Endothelial cell of umbilical vein (primary cell): Measurements from ENCODE around the gene GULP1. TPM values are rescaled to one million over a fixed set of nuclear protein-coding genes. Genes with fewer than 3 reads are reported as not detected.
A peak's percentile ranks its signal among the peaks of the same experiment; 100 is the strongest.

Experiments used
- BruUV-seq: library from RNA; stranded (reverse); fragments of 400-500 nt; replicated peaks from 2 replicates; lab custom pipeline; 2021; lab: Mats Ljungman, UMichigan
- CTCF ChIA-PET: fragments of 300-600, 350-600 bp; sonication (Branson Sonifier 250); formaldehyde crosslinking; loops from one replicate; lab custom pipeline; 2021; ENCODE audit warnings: antibody characterized with exemption, inconsistent platforms; lab: Charles Lee
- POLR2A ChIA-PET: fragments of 300-600, 350-600 bp; sonication (Branson Sonifier 250); formaldehyde crosslinking; loops from one replicate; lab custom pipeline; 2021; ENCODE audit warnings: antibody characterized with exemption, inconsistent platforms; lab: Charles Lee
- DNase-seq: peaks from one replicate; pipeline ENCODE4 v3.0.0-alpha.2; 2011; ENCODE audit warnings: low read depth, low spot score
- FAIRE-seq: peaks from 2 replicates; lab custom pipeline; 2011; peaks lifted over from hg19 to GRCh38; lab: Jason Lieb, UNC
- H2AFZ ChIP-seq: 2 replicates; pipeline ENCODE4 v1.6.0; 2012; ENCODE audit warnings: low read depth, low read length, control low read depth, inconsistent platforms
- H3K27ac ChIP-seq: 2 replicates; pipeline ENCODE4 v1.5.1; 2011; ENCODE audit warnings: low read depth, mild to moderate bottlenecking, control low read depth, low read length, moderate library complexity; ENCODE audit not compliant: insufficient read depth
- H3K27me3 ChIP-seq, 2 experiments: 2 replicates each; pipeline versions ENCODE4 v1.6.0 to v1.6.1; 2011; ENCODE audit warnings: low read length in 2 of 2, mixed read lengths in 1 of 2; ENCODE audit not compliant: control insufficient read depth in 2 of 2, insufficient read depth in 2 of 2
- H3K36me3 ChIP-seq, 2 experiments: 2 replicates in 1 of 2; 3 replicates in 1 of 2; pipeline ENCODE4 v1.5.1; 2011; ENCODE audit warnings: low read length in 2 of 2, mild to moderate bottlenecking in 1 of 2, moderate library complexity in 1 of 2; ENCODE audit not compliant: control insufficient read depth in 2 of 2, insufficient read depth in 2 of 2; ENCODE audit errors: extremely low read depth in 1 of 2
- H3K4me1 ChIP-seq: 3 replicates; pipeline ENCODE4 v1.5.1; 2011; ENCODE audit warnings: mild to moderate bottlenecking, low read length; ENCODE audit not compliant: control insufficient read depth, insufficient read depth; ENCODE audit errors: extremely low read depth
- H3K4me2 ChIP-seq: 2 replicates; pipeline ENCODE4 v1.6.1; 2011; ENCODE audit warnings: low read length, control low read depth, mixed read lengths; ENCODE audit not compliant: insufficient read depth
- H3K4me3 ChIP-seq, 3 experiments: fragments of 200-600 bp in 1 of 3; sonication (generic), shearing (Covaris generic) in 1 of 3; replicated peaks in 1 of 3; 2 replicates each; pipeline ENCODE4 v1.5.1; 2011 to 2016; ENCODE audit warnings: control low read depth in 3 of 3, low read length in 3 of 3, mild to moderate bottlenecking in 2 of 3, inconsistent platforms in 1 of 3, low read depth in 1 of 3, moderate library complexity in 1 of 3; ENCODE audit not compliant: insufficient read depth in 1 of 3
- H3K79me2 ChIP-seq: 2 replicates; pipeline ENCODE4 v1.6.0; 2012; ENCODE audit warnings: low read length, inconsistent platforms; ENCODE audit not compliant: control insufficient read depth, insufficient read depth
- H3K9ac ChIP-seq: replicated peaks from 2 replicates; pipeline ENCODE3; 2011; ENCODE audit warnings: low read length, control low read depth; ENCODE audit not compliant: insufficient read depth; ENCODE audit errors: extremely low read depth
- H3K9me1 ChIP-seq: replicated peaks from 3 replicates; pipeline ENCODE4 v1.6.0; 2011; ENCODE audit warnings: mild to moderate bottlenecking, low read length; ENCODE audit not compliant: control insufficient read depth, insufficient read depth; ENCODE audit errors: extremely low read depth
- H3K9me3 ChIP-seq: replicated peaks from 2 replicates; pipeline ENCODE4 v1.5.1; 2012; ENCODE audit warnings: low read length, inconsistent platforms; ENCODE audit not compliant: control insufficient read depth, insufficient read depth
- H4K20me1 ChIP-seq: replicated peaks from 2 replicates; pipeline ENCODE3; 2011; ENCODE audit warnings: mild to moderate bottlenecking, low read length; ENCODE audit not compliant: control insufficient read depth, insufficient read depth; ENCODE audit errors: extremely low read depth
- CTCF ChIP-seq, 2 donors: IDR thresholded peaks; 1 replicate in 1 of 2; 2 replicates in 1 of 2; pipeline ENCODE4 v1.5.1; 2011; ENCODE audit warnings: low read length in 2 of 2, mild to moderate bottlenecking in 2 of 2, moderate library complexity in 2 of 2, control low read depth in 1 of 2, inconsistent platforms in 1 of 2, low read depth in 1 of 2; ENCODE audit not compliant: insufficient read depth in 1 of 2; ENCODE audit errors: extremely low read depth in 1 of 2
- EZH2 ChIP-seq: IDR thresholded peaks from 2 replicates; pipeline ENCODE4 v1.6.1; 2012; ENCODE audit warnings: borderline replicate concordance, low read depth, mild to moderate bottlenecking, moderate library complexity, low read length, inconsistent platforms; ENCODE audit not compliant: severe bottlenecking
- FOS ChIP-seq: IDR thresholded peaks from 2 replicates; pipeline ENCODE4 v1.6.1; 2011; ENCODE audit warnings: mild to moderate bottlenecking, low read length, moderate library complexity, borderline replicate concordance; ENCODE audit not compliant: insufficient read depth
- GATA2 ChIP-seq: IDR thresholded peaks from 2 replicates; pipeline ENCODE4 v1.7.0; 2011; ENCODE audit warnings: low read depth, mild to moderate bottlenecking, moderate library complexity, mixed read lengths, low read length; ENCODE audit not compliant: insufficient read length, insufficient read depth
- JUN ChIP-seq: IDR thresholded peaks from 2 replicates; pipeline ENCODE4 v1.6.1; 2011; ENCODE audit warnings: borderline replicate concordance, low read depth; ENCODE audit not compliant: insufficient read length, insufficient read depth
- MAX ChIP-seq: IDR thresholded peaks from 2 replicates; pipeline ENCODE4 v1.6.1; 2011; ENCODE audit not compliant: insufficient read depth, insufficient read length
- MYC ChIP-seq: IDR thresholded peaks from one replicate; pipeline ENCODE4 v1.6.1; 2011; ENCODE audit warnings: mild to moderate bottlenecking, low read depth, low read length
- POLR2A ChIP-seq: IDR thresholded peaks from 2 replicates; pipeline ENCODE4 v1.6.1; 2012; ENCODE audit warnings: low read depth, mild to moderate bottlenecking, control low read depth, low read length
- POLR2AphosphoS5 ChIP-seq: IDR thresholded peaks from 2 replicates; pipeline ENCODE4 v1.6.1; 2012; ENCODE audit warnings: low read depth, mild to moderate bottlenecking, control low read depth, low read length, moderate library complexity; ENCODE audit not compliant: insufficient read depth
- dilution Hi-C: fragments of 300-500 bp; cut with MboI; formaldehyde crosslinking; loops from one replicate; pipeline ENCODE4 v1.15.0; 2019; ENCODE audit warnings: low sequenced_read_pairs; ENCODE audit not compliant: extremely low pct_ligation_motif_present
- intact Hi-C: fragments of 100-400 bp; cut with micrococcal nuclease; formaldehyde crosslinking; loops from one replicate; pipeline ENCODE4 v1.10.0; 2022
- polyA plus RNA-seq, 4 experiments: library from polyadenylated mRNA; depleted of rRNA in 3 of 4; stranded (reverse) in 3 of 4; unstranded in 1 of 4; fragments of >200 nt; gene quantifications; 2 replicates each; pipeline versions ENCODE4 v1.2.1 to v1.2.3, GENCODE V29; 2011 to 2012; ENCODE audit warnings: missing spikeins in 1 of 4
- total RNA-seq: library from RNA; stranded (reverse); gene quantifications from 2 replicates; pipeline ENCODE4 v1.2.3, GENCODE V29; 2021

GULP1 gene
- total and polyA plus RNA-seq, 2 donors (not counting 3 experiments of a cell fraction or from before 2014, with no cell fraction given), result 24.4 to 53.8 TPM

DNA sequence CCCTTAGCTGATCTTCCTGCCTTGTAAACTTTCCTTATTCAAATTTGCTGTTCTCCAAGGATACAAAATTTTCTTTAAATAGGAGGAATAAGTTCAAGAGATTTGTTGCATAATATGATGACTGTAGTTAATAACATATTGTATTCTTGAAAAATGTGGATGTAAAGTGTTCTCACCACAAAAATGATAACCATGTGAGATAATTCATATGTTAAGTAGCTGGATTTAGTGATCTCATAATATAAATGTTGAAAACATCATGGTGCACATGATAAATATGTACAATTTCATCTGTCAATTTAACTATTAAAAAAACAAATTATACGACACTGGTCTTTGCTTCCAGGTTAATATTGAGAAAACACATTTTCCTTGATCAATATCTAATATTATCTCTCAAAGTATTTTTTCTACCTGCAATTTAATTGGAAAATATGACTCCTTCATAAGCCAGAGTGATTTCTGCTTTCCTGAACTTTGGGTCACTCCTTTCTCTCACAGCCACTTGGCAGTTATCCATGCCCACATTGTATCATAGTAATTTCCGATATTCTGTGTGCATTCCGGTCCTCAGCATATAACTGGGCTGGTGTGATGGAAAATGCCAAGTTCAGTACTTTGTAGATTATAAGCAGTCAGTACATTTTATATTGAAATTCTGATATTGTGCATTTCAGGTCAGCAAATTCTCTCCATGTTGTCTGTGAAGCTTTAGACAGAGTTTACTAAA lies 152.6 kb downstream of the GULP1 start:
- no peak for TF ChIP-seq MAX
- TF ChIP-seq POLR2AphosphoS5, result no peak
- TF ChIP-seq POLR2A, result no peak
- TF ChIP-seq EZH2, result no peak
- no peak for TF ChIP-seq GATA2
- TF ChIP-seq CTCF (IDR thresholded peaks at IDR 0.05; ENCODE audit: extremely low read depth in 1 of 2, insufficient read depth in 1 of 2, low read depth in 1 of 2, low read length in 2 of 2), result no peak
- no peak for TF ChIP-seq FOS
- TF ChIP-seq MYC, result no peak
- TF ChIP-seq JUN, result no peak
- Histone ChIP-seq H3K27ac (no peak overlapping the region), H2AFZ (no peak overlapping the region), H3K9me1 (no peaks in the 10 kb centered on the region), H3K4me2 (no peak overlapping the region), H3K79me2 (no peaks in the 10 kb centered on the region), H3K9ac (no peak overlapping the region), H3K4me1 (peaks cover 10% of the 10 kb centered on the region), H3K4me3 (no peak overlapping the region), H4K20me1 (peaks cover 2% of the 10 kb centered on the region), H3K27me3 (no peaks in the 10 kb centered on the region), H3K36me3 (no peaks in the 10 kb centered on the region), H3K9me3 (no peaks in the 10 kb centered on the region)
- no TSS peak for BruUV-seq
- dilution Hi-C loops, result no loop called here
- ChIA-PET CTCF (no interaction called here), POLR2A (no interaction called here)
- intact Hi-C loops, result loop anchor here (1.0 kb wide), 1 partner anchor 152 kb away; no protein-coding TSS in a partner anchor
- DNase-seq (peak; percentile 83), FAIRE-seq (no peak)
